Adipose tissue (tissue), 3 donors: ENCODE data around the gene COX7A2L. TPM values are rescaled to one million over a fixed set of nuclear protein-coding genes. Genes with fewer than 3 reads are reported as not detected.
A peak's percentile ranks its signal among the peaks of the same experiment; 100 is the strongest.
"Not testable (repeated sequence)": the region's sequence is repeated elsewhere in the genome, so short reads cannot be mapped to it uniquely, and the experiment has no call there.

ENCODE experiments used
- H3K27ac ChIP-seq: one replicate; pipeline ENCODE4 v1.5.1; 2013; ENCODE audit warnings: low read depth, low read length
- WGBS, 3 donors: extraction: QIAGEN DNeasy Blood & Tissue Kit; methylation state at CpG; one replicate each; pipeline ENCODE4 v1.1.7; 2013; 5-methylcytosine and 5-hydroxymethylcytosine counted together
- polyA plus RNA-seq, 3 donors: library from polyadenylated mRNA; stranded (reverse); fragments of 200-250 nt; gene quantifications; one replicate each; pipeline ENCODE4 v1.2.3, GENCODE V29; 2013
- donor health status: healthy with polysubstance abuse.
- donor health status: Bipolar disorder and iron deficiency.
- donor health status: healthy.

The COX7A2L gene
- polyA plus RNA-seq, 3 donors = 72.0 to 137 (median 99.4) TPM

GRCh38 chr2:42371611-42372473, 10.8 kb upstream of the COX7A2L start:
- WGBS, 3 donors = 80 to 87% (median 85%) methylated on average over 11 of the region's 11 CpGs
- H3K27ac ChIP-seq = no peak overlapping the region

GRCh38 chr2:42369532-42370229, 8.7 kb upstream of the COX7A2L start:
- no peak overlapping the region for H3K27ac ChIP-seq
- WGBS, 3 donors = 86 to 90% (median 89%) methylated on average over 5 of the region's 5 CpGs

- no peak overlapping the region for H3K27ac ChIP-seq
These were observed 8.0 kb upstream of the COX7A2L start for GRCh38 chr2:42368817-42369531.

GRCh38 chr2:42367835-42368234, 6.8 kb upstream of the COX7A2L start:
- WGBS, 3 donors = 39 to 54% (median 49%) methylated on average over 3 of the region's 3 CpGs
- no peak overlapping the region for H3K27ac ChIP-seq

More at GRCh38 chr2:42368817-42369531, 8.0 kb upstream of the COX7A2L start:
- WGBS, 3 donors = 62 to 76% (median 71%) methylated on average over 7 of the region's 7 CpGs

- no peak overlapping the region for H3K27ac ChIP-seq
These were observed 5.4 kb upstream of the COX7A2L start for GRCh38 chr2:42366411-42366810.

- no peak overlapping the region for H3K27ac ChIP-seq
- WGBS, 3 donors = 60 to 80% (median 64%) methylated on average over 3 of the region's 3 CpGs
These were observed 3.6 kb upstream of the COX7A2L start for GRCh38 chr2:42364658-42365057.

- 78 to 82% (median 80%) methylated on average over 3 of the region's 3 CpGs for WGBS, 3 donors
- no peak overlapping the region for H3K27ac ChIP-seq
These were observed 2.4 kb upstream of the COX7A2L start for GRCh38 chr2:42363413-42363812.

GRCh38 chr2:42361728-42362283, 789 bp upstream of the COX7A2L start:
- WGBS, 3 donors = 7 to 28% (median 25%) methylated on average over 6 of the region's 6 CpGs
- no peak overlapping the region for H3K27ac ChIP-seq

GRCh38 chr2:42360493-42360889, 526 bp downstream of the COX7A2L start:
- H3K27ac ChIP-seq = peak overlapping the region; percentile 41
- 0 to 1% (median 0%) methylated on average over 15 of the region's 15 CpGs for WGBS, 3 donors

- WGBS, 3 donors = 4 to 8% (median 6%) methylated on average over 12 of the region's 12 CpGs
- H3K27ac ChIP-seq = no peak overlapping the region
These were observed 993 bp downstream of the COX7A2L start for GRCh38 chr2:42359965-42360483.

GRCh38 chr2:42359304-42359964, 1.6 kb downstream of the COX7A2L start:
- H3K27ac ChIP-seq = no peak overlapping the region
- WGBS, 3 donors = 28 to 37% (median 30%) methylated on average over 6 of the region's 6 CpGs

- WGBS, 3 donors = 72 to 86% (median 79%) methylated on average over 5 of the region's 5 CpGs
- no peak overlapping the region for H3K27ac ChIP-seq
These were observed 7.1 kb downstream of the COX7A2L start for GRCh38 chr2:42353792-42354429.

- H3K27ac ChIP-seq = no peak overlapping the region
- WGBS, 3 donors = 92% methylated on average over 5 of the region's 5 CpGs
These were observed 9.2 kb downstream of the COX7A2L start for GRCh38 chr2:42351864-42352263.

- no peak overlapping the region for H3K27ac ChIP-seq
- WGBS, 3 donors = 49 to 87% (median 77%) methylated on average over 3 of the region's 3 CpGs
These were observed 10.5 kb downstream of the COX7A2L start for GRCh38 chr2:42350434-42351063.

- no peak overlapping the region for H3K27ac ChIP-seq
- 78 to 98% (median 97%) methylated on average over 8 of the region's 8 CpGs for WGBS, 3 donors
These were observed 12.8 kb downstream of the COX7A2L start for GRCh38 chr2:42348113-42348805.

- not testable (repeated sequence) for H3K27ac ChIP-seq
- 97 to 98% (median 98%) methylated on average over 12 of the region's 12 CpGs for WGBS, 3 donors
These were observed 13.5 kb downstream of the COX7A2L start for GRCh38 chr2:42347518-42347917.

GRCh38 chr2:42346856-42347255, 14.2 kb downstream of the COX7A2L start:
- WGBS, 3 donors = 88 to 94% (median 93%) methylated on average over 6 of the region's 6 CpGs
- not testable (repeated sequence) for H3K27ac ChIP-seq
